ENCODE data around the gene PCNT.

PCNT gene

GRCh38 chr21:46409641-46410406 lies 85.9 kb downstream of the PCNT start:
- no peak for DNase-seq

DNA sequence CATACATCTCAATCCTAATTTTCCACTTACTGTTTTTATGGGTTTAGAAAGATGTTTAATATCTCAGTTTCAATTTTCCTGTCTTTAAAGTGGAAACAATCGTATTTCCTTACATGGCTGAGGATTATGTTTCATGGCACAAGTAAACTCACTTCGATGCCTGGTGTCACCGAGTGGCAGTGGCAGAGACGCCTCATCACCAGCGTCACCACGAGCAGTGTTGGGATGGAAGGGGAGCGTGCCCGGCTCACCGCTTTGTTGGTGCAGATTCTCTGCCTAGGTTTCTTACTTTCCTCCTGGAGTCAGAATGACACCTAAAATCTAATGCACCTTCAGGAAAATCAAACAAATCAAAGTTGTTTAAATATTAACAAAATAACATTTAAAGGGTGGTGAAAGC lies 86.6 kb downstream of the PCNT start:
- no peak for DNase-seq

- DNase-seq = no peak
These were observed 87.3 kb downstream of the PCNT start for GRCh38 chr21:46411236-46411635.

DNA sequence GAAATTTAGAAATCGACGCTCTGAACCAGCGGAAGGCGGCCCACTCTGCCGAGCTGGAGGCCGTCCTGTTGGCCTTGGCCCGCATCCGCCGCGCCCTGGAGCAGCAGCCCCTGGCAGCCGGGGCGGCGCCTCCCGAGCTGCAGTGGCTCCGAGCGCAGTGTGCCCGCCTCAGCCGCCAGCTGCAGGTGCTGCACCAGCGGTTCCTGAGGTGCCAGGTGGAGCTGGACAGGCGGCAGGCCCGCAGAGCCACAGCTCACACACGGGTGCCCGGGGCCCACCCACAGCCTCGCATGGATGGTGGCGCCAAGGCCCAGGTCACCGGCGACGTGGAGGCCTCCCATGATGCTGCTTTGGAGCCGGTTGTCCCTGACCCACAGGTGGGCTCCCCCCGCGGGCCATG lies 87.7 kb downstream of the PCNT start:
- no peak for DNase-seq

GRCh38 chr21:46412521-46413364 lies 88.8 kb downstream of the PCNT start:
- DNase-seq = no peak

GRCh38 chr21:46413365-46413696 lies 89.4 kb downstream of the PCNT start:
- no peak for DNase-seq

DNA sequence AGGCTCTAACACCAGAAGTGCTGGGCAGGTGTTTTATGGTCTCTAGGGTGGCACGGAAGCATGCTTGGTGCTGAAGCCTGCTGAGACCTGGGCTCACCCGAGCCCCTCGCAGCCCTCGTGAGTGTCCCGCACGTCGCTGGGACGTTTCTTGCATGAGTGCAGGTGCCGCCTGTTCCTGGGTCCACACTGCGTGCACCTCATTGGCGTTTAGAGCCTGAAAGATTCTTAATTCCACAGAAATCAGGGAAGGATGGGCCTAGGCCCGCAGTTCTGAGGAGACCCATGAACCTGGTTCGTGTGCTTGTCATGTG lies 91.0 kb downstream of the PCNT start:
- no peak for DNase-seq

DNA sequence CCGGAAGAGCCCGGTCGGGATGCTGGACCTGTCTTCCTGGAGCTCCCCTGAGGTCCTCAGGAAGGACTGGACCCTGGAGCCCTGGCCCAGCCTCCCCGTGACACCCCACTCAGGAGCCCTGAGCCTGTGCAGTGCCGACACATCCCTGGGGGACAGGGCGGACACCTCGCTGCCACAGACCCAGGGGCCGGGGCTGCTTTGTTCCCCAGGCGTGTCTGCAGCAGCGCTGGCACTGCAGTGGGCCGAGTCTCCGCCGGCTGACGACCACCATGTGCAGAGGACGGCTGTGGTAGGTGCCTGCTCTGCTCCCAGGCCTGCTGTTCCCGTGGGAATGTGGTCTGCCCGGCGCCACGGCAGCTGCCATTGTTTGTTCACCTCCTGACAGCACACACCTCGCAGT lies 92.6 kb downstream of the PCNT start:
- no peak for DNase-seq

- no peak for DNase-seq
These were observed 94.5 kb downstream of the PCNT start for GRCh38 chr21:46418265-46418946.

GRCh38 chr21:46420241-46421190 lies 96.6 kb downstream of the PCNT start:
- no peak for DNase-seq

DNA sequence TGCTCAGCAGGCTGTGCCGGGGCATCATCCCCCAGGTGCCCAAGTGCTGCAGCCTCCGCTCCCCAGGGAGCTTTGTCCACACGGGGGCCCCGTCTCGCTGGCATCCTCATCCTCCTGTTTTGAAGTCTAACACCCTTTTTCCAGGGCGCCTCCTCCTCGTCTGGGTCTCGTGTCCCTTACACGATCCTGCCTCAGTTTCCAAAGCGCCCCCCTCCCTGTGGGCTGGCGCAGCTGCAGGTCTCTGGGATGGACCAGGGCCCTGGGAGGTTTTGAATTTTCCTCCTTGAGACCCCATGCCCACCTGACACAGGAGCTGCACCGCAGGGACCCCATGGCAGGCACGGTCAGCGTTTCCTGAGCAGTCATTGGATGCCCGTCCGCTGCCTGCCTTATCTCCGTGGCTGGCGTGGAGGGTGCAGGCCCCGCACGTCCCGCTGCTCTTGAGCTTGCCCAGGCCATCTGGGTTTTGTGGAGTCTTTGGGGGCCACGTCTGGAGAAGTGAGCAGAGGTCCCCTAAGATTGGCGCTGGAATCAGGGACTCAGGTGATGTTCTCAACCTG lies 97.3 kb downstream of the PCNT start:
- no peak for DNase-seq

- DNase-seq = no peak
These were observed 98.0 kb downstream of the PCNT start for GRCh38 chr21:46421756-46422555.

- no peak for DNase-seq
These were observed 98.8 kb downstream of the PCNT start for GRCh38 chr21:46422636-46423241.

GRCh38 chr21:46423546-46424038 lies 99.6 kb downstream of the PCNT start:
- no peak for DNase-seq

GRCh38 chr21:46424039-46424591 lies 100.2 kb downstream of the PCNT start:
- no peak for DNase-seq

DNA sequence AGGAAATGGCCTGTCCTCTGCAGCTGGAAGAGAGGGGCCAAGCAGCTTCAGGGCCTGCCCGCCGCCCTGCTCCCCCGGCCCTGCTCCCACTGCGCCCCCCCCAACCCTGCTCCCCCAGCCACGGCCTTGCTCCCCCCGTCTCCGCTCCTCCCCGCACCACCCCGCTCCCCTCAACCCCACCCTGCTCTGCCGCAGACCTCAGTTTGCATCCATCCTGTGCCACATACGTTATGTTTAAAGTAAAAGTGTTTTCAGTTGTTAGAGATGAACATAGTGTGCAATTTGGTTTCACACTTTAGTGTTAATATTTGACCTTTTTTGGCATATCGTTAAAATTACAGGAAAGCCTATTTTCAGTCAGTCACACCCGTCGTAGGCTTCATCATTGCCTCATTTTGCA lies 100.7 kb downstream of the PCNT start:
- no peak for DNase-seq

- DNase-seq = no peak
These were observed 101.1 kb downstream of the PCNT start for GRCh38 chr21:46425041-46425440.

- peak; percentile 21 for DNase-seq
These were observed 101.6 kb downstream of the PCNT start for GRCh38 chr21:46425571-46425970.

- DNase-seq = no peak
These were observed 102.5 kb downstream of the PCNT start for GRCh38 chr21:46426313-46427046.

DNA sequence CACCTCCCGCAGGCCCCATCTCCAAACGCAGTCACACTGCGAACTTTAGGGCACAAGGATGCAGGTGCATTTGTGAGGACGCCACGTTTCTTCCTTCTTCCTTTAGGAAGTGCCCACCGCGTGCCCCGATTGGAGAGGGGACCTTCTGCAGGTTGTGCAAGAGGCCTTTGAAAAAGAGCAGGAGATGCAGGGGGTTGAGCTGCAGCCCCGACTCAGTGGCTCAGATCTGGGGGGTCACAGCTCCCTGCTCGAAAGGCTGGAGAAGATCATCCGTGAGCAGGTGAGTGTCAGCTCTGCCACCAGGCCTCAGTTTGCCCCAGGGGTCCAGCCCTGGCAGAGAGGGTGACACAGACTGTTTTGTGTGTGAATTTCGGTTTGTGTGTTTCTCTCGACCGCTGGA lies 103.6 kb downstream of the PCNT start:
- no peak for DNase-seq

Data from stimulated activated CD4-positive, alpha-beta T cell treated with anti-CD3 and anti-CD28 coated beads, Interleukin-4, amount 100 ng/mL, for 1 hour (primary cell).